GM12874 (cell line): ENCODE measurements around the gene PAH.

Experiments used
- TF ChIP-seq, protein P1 (sequence below): IDR thresholded peaks from 2 replicates; pipeline ENCODE4 v1.5.1; 2011; ENCODE audit warnings: low read depth, mild to moderate bottlenecking, control low read depth, low read length, moderate library complexity; ENCODE audit not compliant: insufficient read depth

The PAH gene

DNA sequence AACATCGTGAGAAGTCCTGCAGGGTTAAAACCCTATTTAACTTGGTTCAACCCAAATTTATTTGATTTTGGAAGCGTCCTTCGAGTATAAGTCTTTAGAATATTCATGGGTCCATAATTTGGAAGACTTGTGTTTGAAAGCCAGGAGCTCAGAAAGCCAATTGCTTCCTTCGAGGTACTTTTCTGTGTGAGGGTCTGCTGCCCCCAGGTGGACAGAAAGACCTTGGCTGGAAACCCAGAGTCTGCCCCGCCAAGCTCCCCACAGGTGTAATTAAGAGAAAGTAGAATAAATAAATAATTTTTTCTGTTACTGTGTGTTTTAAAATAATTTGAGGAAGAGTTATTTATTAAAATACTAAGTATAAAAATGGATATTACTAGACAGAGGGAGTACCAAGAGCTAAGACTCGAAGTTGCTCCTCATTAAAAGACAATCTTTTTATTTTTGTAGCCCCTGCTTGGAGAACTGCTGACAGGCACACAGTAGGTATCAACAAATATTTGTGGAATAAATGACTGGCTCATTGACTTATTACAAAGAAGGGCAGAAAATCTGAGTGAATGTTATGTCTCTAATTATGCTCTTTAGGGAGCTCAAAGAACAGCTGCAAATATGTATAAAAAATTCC is 105.8 kb downstream of the PAH start:
- TF ChIP-seq, protein P1, sequence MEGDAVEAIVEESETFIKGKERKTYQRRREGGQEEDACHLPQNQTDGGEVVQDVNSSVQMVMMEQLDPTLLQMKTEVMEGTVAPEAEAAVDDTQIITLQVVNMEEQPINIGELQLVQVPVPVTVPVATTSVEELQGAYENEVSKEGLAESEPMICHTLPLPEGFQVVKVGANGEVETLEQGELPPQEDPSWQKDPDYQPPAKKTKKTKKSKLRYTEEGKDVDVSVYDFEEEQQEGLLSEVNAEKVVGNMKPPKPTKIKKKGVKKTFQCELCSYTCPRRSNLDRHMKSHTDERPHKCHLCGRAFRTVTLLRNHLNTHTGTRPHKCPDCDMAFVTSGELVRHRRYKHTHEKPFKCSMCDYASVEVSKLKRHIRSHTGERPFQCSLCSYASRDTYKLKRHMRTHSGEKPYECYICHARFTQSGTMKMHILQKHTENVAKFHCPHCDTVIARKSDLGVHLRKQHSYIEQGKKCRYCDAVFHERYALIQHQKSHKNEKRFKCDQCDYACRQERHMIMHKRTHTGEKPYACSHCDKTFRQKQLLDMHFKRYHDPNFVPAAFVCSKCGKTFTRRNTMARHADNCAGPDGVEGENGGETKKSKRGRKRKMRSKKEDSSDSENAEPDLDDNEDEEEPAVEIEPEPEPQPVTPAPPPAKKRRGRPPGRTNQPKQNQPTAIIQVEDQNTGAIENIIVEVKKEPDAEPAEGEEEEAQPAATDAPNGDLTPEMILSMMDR: peak; percentile 56

DNA sequence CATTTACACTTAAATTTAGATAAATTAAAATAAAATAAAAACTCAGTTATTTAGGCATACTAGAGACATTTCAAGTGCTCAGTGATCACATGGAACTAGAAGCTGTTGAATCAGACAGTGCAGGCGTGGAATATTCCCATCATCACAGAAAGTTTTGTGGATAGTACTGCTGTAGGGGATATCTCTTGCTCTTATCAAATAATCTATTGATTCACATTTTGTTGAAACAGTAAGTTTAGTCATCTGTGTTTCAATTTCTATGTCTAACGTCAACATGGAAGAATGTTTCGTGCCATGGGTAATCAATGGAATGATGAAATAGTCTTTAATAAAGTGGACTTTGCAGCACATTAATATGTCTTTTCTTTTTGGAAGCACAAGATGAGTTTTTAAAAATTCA is 108.6 kb downstream of the PAH start:
- TF ChIP-seq, protein P1: no peak

DNA sequence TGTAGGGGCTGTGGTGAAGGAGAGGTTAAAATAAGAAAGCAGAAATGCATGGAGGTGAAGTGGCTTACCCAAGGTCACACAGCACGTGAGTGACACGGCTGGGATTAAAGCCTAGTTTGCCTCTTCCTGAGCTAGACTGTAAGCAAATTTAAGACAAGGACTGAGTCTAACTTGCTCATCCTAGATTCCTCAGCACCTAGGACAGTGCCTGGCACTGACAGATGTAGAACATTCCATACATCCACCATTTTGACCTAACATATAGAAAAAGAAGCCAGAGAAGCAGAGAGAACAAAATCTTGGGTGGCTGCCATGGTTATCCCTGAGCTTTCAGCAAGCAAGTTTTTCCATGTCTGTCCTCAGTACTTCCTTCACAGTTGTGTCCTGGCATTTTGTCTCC is 110.5 kb downstream of the PAH start:
- TF ChIP-seq, protein P1: no peak

- TF ChIP-seq, protein P1: no peak
Measured at GRCh38 chr12:102806110-102806509, 110.9 kb downstream of the PAH start.

DNA sequence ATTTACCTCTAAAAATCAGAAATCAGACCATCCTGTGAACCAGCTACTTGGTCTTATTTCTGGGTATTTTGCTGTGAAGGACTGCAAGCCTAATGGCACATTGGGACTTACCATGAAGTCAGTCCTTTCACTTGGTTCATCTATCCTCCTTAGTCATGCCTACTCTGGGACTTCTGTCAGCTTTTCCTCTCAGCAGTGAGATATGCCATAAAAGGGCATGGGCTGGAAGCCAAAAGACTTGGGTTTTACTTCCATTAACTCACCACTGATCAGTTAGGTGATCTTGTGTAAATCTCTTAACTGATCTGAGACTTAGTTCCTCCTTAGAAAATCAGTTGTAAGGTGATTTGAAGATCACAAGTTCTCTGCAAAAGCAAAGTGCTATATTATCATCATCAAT is 116.5 kb downstream of the PAH start:
- TF ChIP-seq, protein P1: no peak

DNA sequence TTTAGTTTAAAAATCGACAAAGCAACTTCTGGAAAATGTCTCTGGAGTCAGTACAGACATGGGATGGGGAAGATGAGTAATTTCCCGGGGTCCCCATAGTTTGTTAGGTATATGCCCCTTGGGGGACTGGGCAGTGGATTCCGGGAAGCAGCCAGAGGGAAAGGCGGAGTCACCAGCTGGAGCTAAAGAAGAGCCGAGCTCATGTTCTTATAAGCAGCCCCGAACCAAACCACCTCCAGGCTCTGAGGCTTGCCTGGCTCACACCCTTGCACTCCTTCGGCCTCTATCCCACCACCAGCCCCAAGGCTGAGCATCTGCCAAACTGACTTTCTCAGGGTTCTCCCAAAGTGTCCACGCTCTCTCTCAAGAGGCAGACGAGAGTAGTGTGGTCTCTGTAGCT is 117.8 kb downstream of the PAH start:
- TF ChIP-seq, protein P1: no peak

GRCh38 chr12:102797528-102797927 is 119.5 kb downstream of the PAH start:
- TF ChIP-seq, protein P1: no peak

GRCh38 chr12:102793921-102794320 is 123.1 kb downstream of the PAH start:
- TF ChIP-seq, protein P1: no peak
